Measurements from ENCODE around the gene CCL26.
"Not testable (repeated sequence)": the region's sequence is repeated elsewhere in the genome, so short reads cannot be mapped to it uniquely, and the experiment has no call there.

DNA sequence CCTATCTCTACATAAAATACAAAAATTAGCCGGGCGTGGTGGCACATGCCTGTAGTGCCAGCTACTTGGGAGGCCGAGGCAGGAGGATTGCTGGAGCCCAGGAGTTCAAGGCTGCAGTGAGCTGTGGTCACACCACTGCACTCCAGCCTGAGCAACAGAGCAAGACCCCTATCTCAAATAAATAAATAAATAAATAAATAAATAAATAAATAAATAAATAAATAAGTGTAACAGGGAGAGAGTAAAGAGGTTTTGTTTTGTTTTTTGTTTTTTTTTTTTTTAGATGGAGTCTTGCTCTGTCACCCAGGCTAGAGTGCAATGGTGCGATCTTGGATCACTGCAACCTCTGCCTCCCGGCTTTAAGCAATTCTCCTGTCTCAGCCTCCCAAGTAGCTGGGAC is 20.6 kb upstream of the CCL26 start:
- TF ChIP-seq POLR2A (IDR thresholded peaks at IDR 0.05; ENCODE audit: low read length); GATA1 (IDR thresholded peaks at IDR 0.05; ENCODE audit: low read depth, low read length): not testable (repeated sequence)

Data from erythroblast (primary cell).